ENCODE results near the gene PHKG2.

PHKG2 gene

DNA sequence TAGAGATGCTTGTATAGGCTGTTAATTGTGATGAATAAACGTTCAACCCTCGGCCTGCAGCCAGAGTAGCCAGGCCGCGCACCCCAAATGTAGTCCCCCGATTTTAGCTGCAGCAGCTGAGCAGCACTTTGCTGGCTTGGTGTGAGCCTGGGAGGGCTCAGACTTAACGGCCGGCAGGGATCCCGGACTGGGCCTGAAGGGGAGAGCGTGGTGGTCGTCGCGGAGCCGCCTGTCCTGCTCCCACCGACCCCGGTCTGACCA is 26.8 kb downstream of the PHKG2 start:
- no peak for DNase-seq (ENCODE audit: low read depth)
- TF ChIP-seq, protein P1, sequence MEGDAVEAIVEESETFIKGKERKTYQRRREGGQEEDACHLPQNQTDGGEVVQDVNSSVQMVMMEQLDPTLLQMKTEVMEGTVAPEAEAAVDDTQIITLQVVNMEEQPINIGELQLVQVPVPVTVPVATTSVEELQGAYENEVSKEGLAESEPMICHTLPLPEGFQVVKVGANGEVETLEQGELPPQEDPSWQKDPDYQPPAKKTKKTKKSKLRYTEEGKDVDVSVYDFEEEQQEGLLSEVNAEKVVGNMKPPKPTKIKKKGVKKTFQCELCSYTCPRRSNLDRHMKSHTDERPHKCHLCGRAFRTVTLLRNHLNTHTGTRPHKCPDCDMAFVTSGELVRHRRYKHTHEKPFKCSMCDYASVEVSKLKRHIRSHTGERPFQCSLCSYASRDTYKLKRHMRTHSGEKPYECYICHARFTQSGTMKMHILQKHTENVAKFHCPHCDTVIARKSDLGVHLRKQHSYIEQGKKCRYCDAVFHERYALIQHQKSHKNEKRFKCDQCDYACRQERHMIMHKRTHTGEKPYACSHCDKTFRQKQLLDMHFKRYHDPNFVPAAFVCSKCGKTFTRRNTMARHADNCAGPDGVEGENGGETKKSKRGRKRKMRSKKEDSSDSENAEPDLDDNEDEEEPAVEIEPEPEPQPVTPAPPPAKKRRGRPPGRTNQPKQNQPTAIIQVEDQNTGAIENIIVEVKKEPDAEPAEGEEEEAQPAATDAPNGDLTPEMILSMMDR (IDR thresholded peaks at IDR 0.05; ENCODE audit: low read depth, low read length, missing control alignments) = no peak
- H3K4me3 ChIP-seq (ENCODE audit: low read depth, low read length) = peak overlapping the region; percentile 69

DNA sequence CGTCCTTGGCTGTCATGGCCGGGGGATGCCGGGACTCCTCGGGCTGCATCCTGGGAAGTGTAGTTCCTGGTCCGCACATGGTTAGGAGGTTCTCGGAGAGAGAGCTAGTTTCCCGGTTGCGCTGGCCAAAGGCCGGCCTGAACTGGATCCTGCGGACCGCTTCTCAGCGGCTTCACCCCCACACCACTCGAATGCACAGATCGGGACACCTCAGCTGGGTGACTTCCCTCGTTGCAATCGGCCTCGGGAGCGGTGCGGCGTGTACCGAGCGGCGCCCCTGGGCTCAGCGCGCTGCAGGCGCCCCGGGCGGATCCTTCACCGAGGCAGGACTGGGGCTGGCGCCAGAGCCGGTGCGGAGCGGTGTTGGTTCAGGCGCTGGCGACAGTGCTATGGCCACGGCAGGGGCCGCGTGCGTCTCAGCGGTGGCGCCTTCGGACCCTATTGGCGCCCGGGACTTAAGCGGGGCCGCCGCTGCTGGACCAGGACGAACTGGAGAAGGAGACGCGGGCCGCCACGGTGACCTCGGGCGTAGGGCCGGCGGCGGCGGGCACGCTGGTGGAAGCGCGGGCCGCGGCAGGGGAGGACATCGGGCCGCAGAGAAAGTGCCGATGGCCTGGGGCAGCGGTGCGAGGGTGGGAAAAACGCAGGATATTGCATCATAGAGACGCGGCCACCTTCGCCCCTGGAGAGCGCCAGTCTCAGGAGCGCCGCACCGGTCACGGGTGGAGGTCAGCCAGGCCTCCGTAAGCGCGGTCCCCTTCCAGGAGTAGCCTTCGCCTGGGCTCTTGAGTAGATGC is 27.4 kb downstream of the PHKG2 start:
- DNase-seq (ENCODE audit: low read depth) = peak; percentile 30
- TF ChIP-seq, protein P1 (IDR thresholded peaks at IDR 0.05; ENCODE audit: low read depth, low read length, missing control alignments) = no peak
- peak overlapping the region; percentile 69 for H3K4me3 ChIP-seq (ENCODE audit: low read depth, low read length)

DNA sequence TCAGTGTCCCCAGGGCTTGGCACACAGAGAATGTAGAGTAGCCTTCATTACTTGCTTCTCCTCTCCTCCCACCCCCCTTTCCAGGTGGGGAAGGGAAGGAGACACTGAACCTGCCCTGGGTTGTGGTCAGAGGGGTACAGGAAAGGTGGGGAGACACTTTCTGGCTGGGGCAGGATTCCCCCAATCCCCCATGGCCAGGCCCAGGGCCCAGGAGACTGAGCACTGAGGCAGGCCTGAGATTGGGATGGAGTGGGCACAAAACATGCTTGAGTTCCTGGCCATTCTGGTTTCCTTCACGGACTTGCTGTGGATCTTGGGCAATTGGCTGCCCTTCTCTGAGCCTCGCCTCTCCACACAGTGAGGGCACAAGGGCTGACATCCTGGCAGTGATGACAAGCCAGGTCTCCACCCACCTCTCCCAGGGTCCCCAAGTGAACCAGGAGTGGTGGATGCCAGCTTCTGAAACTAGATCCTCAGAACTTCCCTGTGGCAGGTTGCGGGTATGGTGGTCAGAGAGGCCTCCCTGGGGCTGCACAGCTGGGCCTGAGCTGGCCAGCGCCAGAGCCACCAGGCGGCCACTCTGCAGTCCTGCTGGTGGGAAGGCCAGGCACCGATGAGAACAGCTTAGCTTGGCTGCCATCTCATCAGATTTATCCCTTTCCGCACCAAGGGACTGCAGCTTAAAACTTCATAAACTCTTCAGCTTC is 29.5 kb downstream of the PHKG2 start:
- DNase-seq (ENCODE audit: low read depth) = no peak
- TF ChIP-seq, protein P1 (IDR thresholded peaks at IDR 0.05; ENCODE audit: low read depth, low read length, missing control alignments) = no peak
- H3K4me3 ChIP-seq (ENCODE audit: low read depth, low read length) = no peak overlapping the region

- H3K4me3 ChIP-seq (ENCODE audit: low read depth, low read length) = no peak overlapping the region
- TF ChIP-seq, protein P1 (IDR thresholded peaks at IDR 0.05; ENCODE audit: low read depth, low read length, missing control alignments) = no peak
- no peak for DNase-seq (ENCODE audit: low read depth)
These were observed 30.5 kb downstream of the PHKG2 start for GRCh38 chr16:30778549-30779244.

DNA sequence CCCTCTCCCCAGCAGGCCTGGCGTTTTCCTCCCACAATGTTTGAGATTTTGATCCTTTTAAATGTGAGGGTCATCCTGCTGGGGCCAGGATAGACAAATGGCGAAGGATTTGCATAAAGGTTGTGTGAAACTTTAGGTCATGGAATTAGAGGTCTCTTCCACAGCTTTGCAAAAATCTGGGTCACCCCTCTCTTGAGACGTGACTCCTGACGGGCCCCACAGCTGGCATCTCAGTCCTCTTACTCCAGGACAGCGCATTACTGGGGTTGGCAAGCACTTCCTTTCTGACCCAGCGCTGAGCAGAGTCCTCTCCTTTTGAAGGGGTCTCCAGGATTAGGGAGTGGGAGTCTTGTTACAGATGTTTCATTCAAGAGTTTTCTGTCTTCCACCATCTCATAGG is 31.4 kb downstream of the PHKG2 start:
- no peak overlapping the region for H3K4me3 ChIP-seq (ENCODE audit: low read depth, low read length)
- DNase-seq (ENCODE audit: low read depth) = no peak
- TF ChIP-seq, protein P1 (IDR thresholded peaks at IDR 0.05; ENCODE audit: low read depth, low read length, missing control alignments) = no peak

- TF ChIP-seq, protein P1 (IDR thresholded peaks at IDR 0.05; ENCODE audit: low read depth, low read length, missing control alignments) = no peak
- H3K4me3 ChIP-seq (ENCODE audit: low read depth, low read length) = no peak overlapping the region
- DNase-seq (ENCODE audit: low read depth) = no peak
These were observed 31.8 kb downstream of the PHKG2 start for GRCh38 chr16:30780021-30780420.
